ENCODE results near the gene CBLIF. TPM values are rescaled to one million over a fixed set of nuclear protein-coding genes. Genes with fewer than 3 reads are reported as not detected.

The CBLIF gene
- total RNA-seq, 3 donors from 2014 or later (not counting 1 experiment from before 2014, with no cell fraction given) = not detected

DNA sequence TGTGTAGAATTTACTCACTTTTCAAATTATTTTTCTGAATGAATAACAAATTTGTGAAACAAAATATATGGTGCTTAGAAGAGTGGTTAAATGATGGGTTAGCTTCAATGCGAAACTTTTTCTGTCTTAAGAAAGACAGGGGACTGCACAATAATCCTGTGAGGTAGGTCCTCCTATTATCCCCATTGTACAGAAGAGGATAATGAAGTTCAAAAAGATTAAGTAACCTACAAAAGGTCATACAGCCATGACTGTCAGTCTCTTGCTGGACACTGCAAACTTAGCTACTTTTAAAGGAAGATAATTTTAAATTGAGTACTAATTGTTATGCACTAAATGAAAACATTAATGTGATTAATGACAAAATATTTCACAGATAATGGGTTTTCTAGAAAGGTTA lies 38.3 kb upstream of the CBLIF start:
- Mint-ChIP-seq H3K9me3 (peaks cover 3 to 4% of the 10 kb centered on the region in 2 donors), H3K4me1 (no peaks in the 10 kb centered on the region), H3K27ac (no peak overlapping the region), H3K27me3 (ENCODE audit: low read depth in 2 of 2) (peaks cover 3 to 11% of the 10 kb centered on the region in 2 donors), H3K36me3 (peaks cover 7% of the 10 kb centered on the region), H3K4me3 (no peak overlapping the region)
- intact Hi-C loops (cut with micrococcal nuclease) = no loop called here
- H3K9me3 ChIP-seq (ENCODE audit: control insufficient read depth, insufficient read depth, low read length) = no peaks in the 10 kb centered on the region
- no peaks in the 10 kb centered on the region for H3K4me1 ChIP-seq (ENCODE audit: control insufficient read depth, insufficient read depth, low read length)
- H3K4me3 ChIP-seq (ENCODE audit: low read length) = no peak overlapping the region
- 100% methylated on average over 1 of the region's 1 CpG for WGBS (ENCODE audit: insufficient coverage)
- no peak overlapping the region for H3K27ac ChIP-seq (ENCODE audit: low read length)
- no peak for TF ChIP-seq CTCF (IDR thresholded peaks at IDR 0.05)
- no peak for DNase-seq
- ATAC-seq = no peak
- no peaks in the 10 kb centered on the region for H3K36me3 ChIP-seq (ENCODE audit: control insufficient read depth, insufficient read depth, low read length)
- no peaks in the 10 kb centered on the region for H3K27me3 ChIP-seq (ENCODE audit: control insufficient read depth, insufficient read depth, low read length)

- no peak for TF ChIP-seq CTCF (IDR thresholded peaks at IDR 0.05)
- no peak for ATAC-seq
- intact Hi-C loops (cut with micrococcal nuclease) = no loop called here
- no peaks in the 10 kb centered on the region for H3K36me3 Mint-ChIP-seq
- H3K27ac ChIP-seq (ENCODE audit: low read length) = no peak overlapping the region
- no peaks in the 10 kb centered on the region for H3K27me3 ChIP-seq (ENCODE audit: control insufficient read depth, insufficient read depth, low read length)
- no peaks in the 10 kb centered on the region for H3K4me1 Mint-ChIP-seq
- no peaks in the 10 kb centered on the region for H3K4me1 ChIP-seq (ENCODE audit: control insufficient read depth, insufficient read depth, low read length)
- H3K9me3 ChIP-seq (ENCODE audit: control insufficient read depth, insufficient read depth, low read length) = no peaks in the 10 kb centered on the region
- H3K36me3 ChIP-seq (ENCODE audit: control insufficient read depth, insufficient read depth, low read length) = no peaks in the 10 kb centered on the region
- H3K4me3 Mint-ChIP-seq = no peak overlapping the region
- no peak overlapping the region for H3K4me3 ChIP-seq (ENCODE audit: low read length)
- H3K27me3 Mint-ChIP-seq (ENCODE audit: low read depth in 2 of 2) = peaks cover 7 to 18% of the 10 kb centered on the region in 2 donors
- DNase-seq = no peak
- no peak overlapping the region for H3K27ac Mint-ChIP-seq
- 92% methylated on average over 1 of the region's 1 CpG for WGBS (ENCODE audit: insufficient coverage)
- no peaks in the 10 kb centered on the region for H3K9me3 Mint-ChIP-seq
Measured at GRCh38 chr11:59879567-59879966, 34.3 kb upstream of the CBLIF start.

DNA sequence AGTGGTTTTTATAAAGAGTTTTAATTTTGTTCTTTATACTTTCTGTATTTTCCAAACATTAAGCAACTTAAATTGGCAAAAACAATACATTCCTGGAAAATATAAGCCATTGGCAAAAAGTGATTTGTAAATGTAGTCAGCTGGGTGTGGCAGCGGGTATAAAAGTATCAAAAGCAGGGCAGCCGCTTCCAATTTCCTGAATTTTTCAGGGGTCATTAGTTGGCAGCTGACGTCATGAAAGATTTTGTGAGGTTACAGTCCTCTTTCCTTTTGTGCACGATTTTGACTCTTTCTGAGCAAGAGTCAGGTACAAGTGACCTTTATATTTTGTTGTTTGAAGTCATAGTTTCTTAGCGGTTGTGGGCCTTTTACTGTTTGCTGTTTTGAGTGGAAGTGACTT lies 33.3 kb upstream of the CBLIF start, which contains the start of gene OOSP3:
OOSP3 (plus strand) TSS at position 208 of the 400 bp plus-strand sequence; CDS start at position 235, 27 bp downstream.
- H3K4me3 Mint-ChIP-seq = no peak within 1 kb of the TSS
- no peak within 1 kb of the TSS for H3K27ac ChIP-seq (ENCODE audit: low read length)
- H3K36me3 Mint-ChIP-seq = no peaks in the 10 kb centered on the region
- DNase-seq (no peak), ATAC-seq (no peak)
- H3K27ac Mint-ChIP-seq = no peak within 1 kb of the TSS
- H3K27me3 ChIP-seq (ENCODE audit: control insufficient read depth, insufficient read depth, low read length) = no peaks in the 10 kb centered on the region
- H3K27me3 Mint-ChIP-seq (ENCODE audit: low read depth in 2 of 2) = peaks cover 7 to 17% of the 10 kb centered on the region in 2 donors
- no peaks in the 10 kb centered on the region for H3K4me1 Mint-ChIP-seq
- H3K9me3 Mint-ChIP-seq = no peaks in the 10 kb centered on the region
- TF ChIP-seq CTCF (IDR thresholded peaks at IDR 0.05) = no peak
- no peaks in the 10 kb centered on the region for H3K9me3 ChIP-seq (ENCODE audit: control insufficient read depth, insufficient read depth, low read length)
- H3K4me3 ChIP-seq (ENCODE audit: low read length) = no peak within 1 kb of the TSS
- H3K4me1 ChIP-seq (ENCODE audit: control insufficient read depth, insufficient read depth, low read length) = no peaks in the 10 kb centered on the region
- H3K36me3 ChIP-seq (ENCODE audit: control insufficient read depth, insufficient read depth, low read length) = no peaks in the 10 kb centered on the region
- intact Hi-C loops (cut with micrococcal nuclease) = no loop called here
- WGBS (ENCODE audit: insufficient coverage) = 91% methylated on average over 5 of the region's 5 CpGs

DNA sequence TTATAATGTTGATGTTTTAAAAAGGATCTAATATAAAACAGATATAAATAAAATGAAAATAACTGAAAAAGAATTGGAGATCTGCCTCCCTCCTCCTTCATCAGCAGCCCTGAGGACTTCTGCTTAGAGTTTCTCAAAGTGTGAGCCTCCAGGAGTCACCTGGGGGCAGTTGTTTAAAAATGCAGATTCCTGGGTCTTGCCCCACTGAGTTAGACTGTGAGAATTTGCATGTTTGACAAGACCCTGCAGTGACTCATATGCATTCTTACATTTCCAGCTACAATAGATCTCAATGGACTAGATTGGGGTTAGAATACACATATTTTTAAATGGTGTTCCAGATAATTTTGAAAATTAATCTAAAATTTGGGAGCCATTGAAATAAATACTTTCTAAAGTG lies 32.5 kb upstream of the CBLIF start:
- no peaks in the 10 kb centered on the region for H3K9me3 Mint-ChIP-seq
- no peak for TF ChIP-seq CTCF (IDR thresholded peaks at IDR 0.05)
- H3K4me1 Mint-ChIP-seq = no peaks in the 10 kb centered on the region
- DNase-seq (no peak), ATAC-seq (no peak)
- no peaks in the 10 kb centered on the region for H3K36me3 Mint-ChIP-seq
- Histone ChIP-seq H3K27ac (ENCODE audit: low read length) (no peak overlapping the region), H3K4me3 (ENCODE audit: low read length) (no peak overlapping the region), H3K27me3 (ENCODE audit: control insufficient read depth, insufficient read depth, low read length) (no peaks in the 10 kb centered on the region), H3K36me3 (ENCODE audit: control insufficient read depth, insufficient read depth, low read length) (no peaks in the 10 kb centered on the region), H3K4me1 (ENCODE audit: control insufficient read depth, insufficient read depth, low read length) (no peaks in the 10 kb centered on the region), H3K9me3 (ENCODE audit: control insufficient read depth, insufficient read depth, low read length) (no peaks in the 10 kb centered on the region)
- H3K4me3 Mint-ChIP-seq = no peak overlapping the region
- intact Hi-C loops (cut with micrococcal nuclease) = no loop called here
- no peak overlapping the region for H3K27ac Mint-ChIP-seq
- peaks cover 7 to 17% of the 10 kb centered on the region in 2 donors for H3K27me3 Mint-ChIP-seq (ENCODE audit: low read depth in 2 of 2)

Data from natural killer cell (primary cell).